RKO (cell line): ENCODE results near the gene KCNC4.

Source experiments
- DNase-seq: peaks from one replicate; pipeline ENCODE4 v3.0.0-alpha.2; 2016; ENCODE audit warnings: low spot score

Gene KCNC4

DNA sequence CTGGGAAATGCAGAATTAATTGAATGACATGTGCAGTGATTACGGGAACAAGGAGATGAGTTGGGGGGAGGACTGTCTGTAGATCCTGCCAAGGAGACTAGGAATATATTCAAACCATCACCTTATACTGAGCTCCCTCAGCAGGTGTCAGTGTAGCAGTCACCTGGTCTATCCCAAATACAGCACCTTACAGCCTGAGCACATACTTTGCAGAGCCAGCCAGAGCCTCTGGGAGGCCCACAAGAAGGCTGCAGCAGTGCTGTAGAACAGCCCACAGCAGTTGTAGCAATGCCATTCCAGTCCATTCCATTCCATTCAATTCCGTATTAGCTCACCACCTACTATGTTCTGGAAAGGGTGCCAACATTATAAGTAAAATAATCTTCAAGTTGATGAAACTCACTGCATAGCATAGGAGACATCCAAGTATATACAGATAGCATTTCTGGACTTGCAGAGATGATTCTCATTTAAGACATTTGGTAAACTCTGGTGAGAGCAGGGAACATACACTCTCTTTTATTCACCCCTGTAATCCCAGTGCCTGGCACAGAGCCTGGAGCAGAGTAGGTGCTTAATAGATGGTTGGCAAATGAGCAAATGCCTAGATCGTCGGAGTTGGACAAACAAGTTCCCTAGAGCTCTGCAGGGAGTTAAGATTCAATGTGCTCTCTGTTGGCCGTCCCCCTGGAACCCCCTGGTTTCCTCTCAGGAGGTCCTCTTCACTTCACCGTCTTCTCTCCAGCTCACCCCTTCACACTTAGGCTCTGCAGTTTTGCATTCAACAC lies 44.7 kb downstream of the KCNC4 start:
- DNase-seq: no peak

DNA sequence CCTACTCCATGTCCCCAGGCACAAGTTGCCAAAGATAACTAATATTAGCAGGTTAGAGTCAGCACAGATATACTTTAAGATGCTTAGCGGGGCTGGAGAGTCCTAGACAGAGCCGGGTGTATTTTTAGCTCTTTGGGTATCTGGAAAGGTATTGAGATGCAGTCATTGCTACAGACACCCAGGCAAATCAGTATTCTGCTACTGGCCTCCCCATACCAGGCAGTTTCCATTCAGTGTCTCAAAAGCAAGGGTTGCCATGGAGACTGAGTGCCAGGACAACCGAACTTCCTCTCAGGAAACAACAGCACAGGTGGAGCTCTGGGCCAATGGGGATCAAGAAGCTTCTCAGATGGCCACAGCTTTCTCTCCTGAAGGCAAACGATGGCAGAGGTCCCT lies 45.3 kb downstream of the KCNC4 start:
- DNase-seq: no peak

DNA sequence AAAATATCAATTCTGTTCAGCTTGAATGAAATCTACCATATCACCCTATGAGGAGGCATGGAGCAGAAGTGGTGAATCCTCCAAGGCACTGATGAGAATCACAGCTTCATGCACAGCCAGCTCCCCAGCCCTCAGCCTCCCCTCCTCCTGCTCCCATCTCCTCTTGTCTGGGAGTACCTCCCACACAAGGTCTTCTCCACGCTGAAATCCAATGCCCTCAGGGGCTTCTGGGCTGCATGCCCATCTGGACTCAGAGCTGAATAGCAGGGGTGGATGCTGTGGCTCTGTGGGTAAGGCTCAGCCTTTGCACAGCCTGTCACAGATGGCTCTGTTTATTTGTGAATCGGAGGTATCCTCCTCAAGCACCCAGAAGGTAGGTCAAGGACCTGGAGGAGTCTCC lies 48.6 kb downstream of the KCNC4 start:
- DNase-seq: no peak

DNA sequence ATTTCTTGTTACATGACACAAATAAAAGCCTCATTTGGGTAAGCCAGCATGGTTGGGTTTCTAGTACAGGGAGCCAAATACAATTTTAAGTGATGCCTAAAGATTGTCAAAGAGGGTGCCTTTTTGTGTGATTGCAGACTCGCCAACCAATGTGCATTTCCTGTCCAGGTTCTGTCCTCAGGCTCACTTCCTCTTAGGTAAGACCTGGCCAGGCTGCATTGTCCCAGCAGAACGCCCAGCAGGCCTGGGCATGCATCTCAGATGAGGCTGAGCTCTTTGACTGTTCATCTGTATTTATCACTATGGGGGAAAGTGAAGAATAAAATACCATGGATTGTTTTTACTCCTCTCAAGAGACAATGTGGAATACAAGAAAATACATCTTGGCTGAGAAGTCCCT lies 49.7 kb downstream of the KCNC4 start:
- no peak for DNase-seq
